ACC112 (cell line): ENCODE measurements around the gene LPCAT3.
"Not testable (repeated sequence)": the region's sequence is repeated elsewhere in the genome, so short reads cannot be mapped to it uniquely, and the experiment has no call there.

Source experiments
- H2AFZ ChIP-seq: fragments of 200-600 bp; sonication (generic); one replicate; pipeline ENCODE4 v1.6.0; 2017; ENCODE audit warnings: antibody characterized with exemption, low read length; ENCODE audit not compliant: unreplicated experiment
- H3K27ac ChIP-seq: fragments of 200-600 bp; sonication (generic); 2 replicates; pipeline ENCODE4 v1.5.1; 2014; ENCODE audit warnings: low read depth, mild to moderate bottlenecking, antibody characterized with exemption, low read length, moderate library complexity
- H3K27me3 ChIP-seq: fragments of 200-600 bp; sonication (generic); 2 replicates; pipeline ENCODE4 v1.6.1; 2014; ENCODE audit warnings: mild to moderate bottlenecking, antibody characterized with exemption, low read length, moderate library complexity, mixed read lengths; ENCODE audit not compliant: insufficient read depth
- H3K36me3 ChIP-seq: fragments of 200-600 bp; sonication (generic); 2 replicates; pipeline ENCODE4 v1.6.1; 2016; ENCODE audit warnings: mild to moderate bottlenecking, antibody characterized with exemption, low read length, moderate library complexity, mixed read lengths; ENCODE audit not compliant: insufficient read depth
- H3K4me1 ChIP-seq: fragments of 200-600 bp; sonication (generic); one replicate; pipeline ENCODE4 v1.6.1; 2016; ENCODE audit warnings: low read length, mixed read lengths; ENCODE audit not compliant: insufficient read depth, unreplicated experiment, control insufficient read depth
- H3K4me3 ChIP-seq: fragments of 200-600 bp; sonication (generic); 2 replicates; pipeline ENCODE4 v1.5.1; 2014; ENCODE audit warnings: mild to moderate bottlenecking, low read depth, low read length
- H3K79me2 ChIP-seq: fragments of 200-600 bp; sonication (generic); one replicate; pipeline ENCODE4 v1.6.0; 2016; ENCODE audit warnings: low read length; ENCODE audit not compliant: control insufficient read depth, unreplicated experiment, insufficient read depth

Gene LPCAT3

GRCh38 chr12:7016958-7017571 is 1.2 kb downstream of the LPCAT3 start:
- peaks cover 13% of the 10 kb centered on the region for H3K4me1 ChIP-seq
- no peaks in the 10 kb centered on the region for H3K36me3 ChIP-seq
- no peak overlapping the region for H3K27ac ChIP-seq
- no peaks in the 10 kb centered on the region for H3K27me3 ChIP-seq
- H2AFZ ChIP-seq, result no peak overlapping the region
- H3K4me3 ChIP-seq, result peak overlapping the region; percentile 87
- no peaks in the 10 kb centered on the region for H3K79me2 ChIP-seq

DNA sequence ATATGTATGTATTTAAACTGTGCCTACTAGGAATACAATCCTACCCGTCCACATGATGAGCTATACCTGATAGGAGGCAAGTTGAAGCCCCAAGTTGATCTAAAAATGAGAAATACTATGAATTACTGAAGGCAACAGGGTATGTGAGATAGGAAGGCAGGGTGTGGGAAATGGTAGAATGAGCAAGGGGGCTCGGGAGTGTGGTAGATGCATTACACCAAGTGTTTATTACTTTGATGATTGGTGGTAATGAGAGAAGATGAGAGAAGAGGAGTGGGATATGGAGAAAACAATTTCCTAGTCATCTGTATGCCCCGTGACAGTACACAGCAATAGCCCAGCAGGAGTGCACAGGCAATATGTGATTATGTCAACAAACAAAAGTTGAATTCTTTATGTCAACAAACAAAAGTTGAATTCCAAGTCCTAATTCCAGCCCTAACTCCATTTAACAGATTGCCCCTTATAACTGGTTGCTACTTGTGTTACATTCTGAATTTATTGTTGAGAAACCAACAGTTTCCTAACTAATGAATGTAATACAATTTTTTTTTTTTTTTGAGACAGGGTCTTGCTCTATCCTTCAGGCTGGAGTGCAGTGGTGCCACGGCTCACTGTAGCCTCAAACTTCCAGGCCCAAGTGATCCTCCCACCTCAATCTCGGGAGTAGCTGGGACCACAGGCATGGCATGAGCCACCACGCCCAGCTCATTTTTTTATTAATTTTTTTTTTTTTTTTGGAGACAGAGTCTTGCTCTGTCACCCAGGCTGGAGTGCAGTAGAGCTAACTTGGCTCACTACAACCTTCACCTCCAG is 2.5 kb downstream of the LPCAT3 start:
- Histone ChIP-seq H3K79me2 (no peaks in the 10 kb centered on the region), H3K4me3 (no peak overlapping the region), H3K27me3 (no peaks in the 10 kb centered on the region), H3K27ac (no peak overlapping the region), H3K36me3 (no peaks in the 10 kb centered on the region), H2AFZ (no peak overlapping the region), H3K4me1 (peaks cover 13% of the 10 kb centered on the region)

GRCh38 chr12:7013101-7013500 is 5.2 kb downstream of the LPCAT3 start:
- no peaks in the 10 kb centered on the region for H3K79me2 ChIP-seq
- no peaks in the 10 kb centered on the region for H3K27me3 ChIP-seq
- peaks cover 7% of the 10 kb centered on the region for H3K4me1 ChIP-seq
- no peak overlapping the region for H3K27ac ChIP-seq
- H2AFZ ChIP-seq, result no peak overlapping the region
- H3K4me3 ChIP-seq, result no peak overlapping the region
- no peaks in the 10 kb centered on the region for H3K36me3 ChIP-seq

- Histone ChIP-seq H3K27ac (no peak overlapping the region), H3K79me2 (no peaks in the 10 kb centered on the region), H3K36me3 (no peaks in the 10 kb centered on the region), H3K27me3 (no peaks in the 10 kb centered on the region), H3K4me3 (no peak overlapping the region), H2AFZ (no peak overlapping the region), H3K4me1 (peaks cover 3% of the 10 kb centered on the region)
These were observed 6.2 kb downstream of the LPCAT3 start for GRCh38 chr12:7012024-7012607.

DNA sequence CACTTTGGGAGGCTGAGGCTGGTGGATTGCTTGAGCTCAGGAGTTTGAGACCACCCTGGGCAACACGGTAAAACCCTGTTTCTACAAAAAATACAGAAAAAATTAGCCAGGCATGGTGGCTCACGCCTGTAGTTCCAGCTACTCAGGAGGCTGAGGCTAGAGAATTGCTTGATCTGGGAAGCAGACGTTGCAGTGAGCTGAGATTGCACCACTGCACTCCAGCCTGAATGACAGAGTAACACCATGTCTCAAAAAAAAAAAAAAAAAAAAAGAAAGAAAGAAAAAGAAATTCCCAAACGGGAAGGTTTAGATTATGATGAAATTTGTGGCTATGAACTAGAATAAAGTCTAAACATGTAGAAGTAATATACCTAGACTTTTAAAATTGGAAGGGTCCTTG is 6.9 kb downstream of the LPCAT3 start:
- H3K27me3 ChIP-seq, H3K27ac ChIP-seq, H3K79me2 ChIP-seq, H3K4me1 ChIP-seq, H2AFZ ChIP-seq, H3K4me3 ChIP-seq, H3K36me3 ChIP-seq: not testable (repeated sequence)

DNA sequence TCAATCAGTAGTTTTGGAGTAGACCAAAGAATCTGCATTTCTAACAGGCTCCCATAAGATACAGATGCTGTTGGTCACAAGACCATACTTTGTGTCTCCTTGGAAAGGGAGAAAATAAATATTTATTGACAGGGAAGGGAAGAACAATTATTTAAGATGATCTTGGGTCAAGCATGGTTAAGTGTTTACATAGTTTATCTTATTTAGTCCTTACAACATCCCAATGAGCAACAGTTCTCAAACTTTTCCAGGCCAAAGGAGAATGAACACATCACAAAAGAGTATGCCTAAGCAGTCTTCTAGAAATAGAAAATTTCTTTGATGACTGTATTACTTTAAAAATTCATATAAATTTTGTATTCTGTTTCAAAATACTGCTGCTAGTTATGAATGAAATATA is 8.8 kb downstream of the LPCAT3 start:
- Histone ChIP-seq H3K4me1 (no peaks in the 10 kb centered on the region), H3K4me3 (no peak overlapping the region), H3K79me2 (no peaks in the 10 kb centered on the region), H3K27ac (no peak overlapping the region), H2AFZ (no peak overlapping the region), H3K27me3 (no peaks in the 10 kb centered on the region), H3K36me3 (no peaks in the 10 kb centered on the region)

- Histone ChIP-seq H3K27ac (no peak overlapping the region), H3K27me3 (no peaks in the 10 kb centered on the region), H3K4me1 (no peaks in the 10 kb centered on the region), H2AFZ (no peak overlapping the region), H3K4me3 (no peak overlapping the region), H3K36me3 (no peaks in the 10 kb centered on the region), H3K79me2 (no peaks in the 10 kb centered on the region)
These were observed 9.4 kb downstream of the LPCAT3 start for GRCh38 chr12:7008864-7009263.

- H3K4me3 ChIP-seq, result no peak overlapping the region
- no peak overlapping the region for H3K27ac ChIP-seq
- no peaks in the 10 kb centered on the region for H3K4me1 ChIP-seq
- no peaks in the 10 kb centered on the region for H3K79me2 ChIP-seq
- H2AFZ ChIP-seq, result no peak overlapping the region
- H3K36me3 ChIP-seq, result no peaks in the 10 kb centered on the region
- no peaks in the 10 kb centered on the region for H3K27me3 ChIP-seq
These were observed 11.6 kb downstream of the LPCAT3 start for GRCh38 chr12:7006639-7007038.

- Histone ChIP-seq H2AFZ (no peak overlapping the region), H3K4me1 (no peaks in the 10 kb centered on the region), H3K79me2 (no peaks in the 10 kb centered on the region), H3K4me3 (no peak overlapping the region), H3K27me3 (no peaks in the 10 kb centered on the region), H3K36me3 (no peaks in the 10 kb centered on the region), H3K27ac (no peak overlapping the region)
These were observed 13.0 kb downstream of the LPCAT3 start for GRCh38 chr12:7005311-7005710.

- H3K27me3 ChIP-seq, result no peaks in the 10 kb centered on the region
- H3K27ac ChIP-seq, result no peak overlapping the region
- no peaks in the 10 kb centered on the region for H3K36me3 ChIP-seq
- no peaks in the 10 kb centered on the region for H3K79me2 ChIP-seq
- H3K4me3 ChIP-seq, result no peak overlapping the region
- H3K4me1 ChIP-seq, result no peaks in the 10 kb centered on the region
- H2AFZ ChIP-seq, result no peak overlapping the region
These were observed 13.4 kb downstream of the LPCAT3 start for GRCh38 chr12:7004840-7005239.

DNA sequence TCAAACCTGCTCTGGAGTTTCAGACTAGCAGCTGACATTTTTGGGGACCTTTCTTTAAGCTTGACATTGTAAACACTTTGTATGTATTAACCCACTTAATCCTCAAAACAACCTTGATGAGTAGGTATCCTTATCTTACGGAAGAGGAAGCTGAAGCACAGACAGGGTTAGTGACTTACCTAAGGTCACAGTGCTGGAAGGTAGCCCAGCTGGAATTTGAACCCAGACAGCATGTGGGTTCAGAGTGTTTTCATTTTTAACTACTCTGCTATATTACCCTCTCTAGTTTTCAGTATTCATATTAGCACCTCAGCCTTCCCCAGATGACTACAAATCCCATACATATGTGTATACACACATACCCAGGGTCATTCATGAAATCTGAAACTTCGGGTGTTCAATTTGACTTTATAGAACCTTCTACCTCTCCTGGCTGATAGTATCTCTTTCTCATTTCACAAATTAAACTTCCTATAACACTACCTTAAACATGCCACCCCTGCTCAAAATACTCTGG is 13.9 kb downstream of the LPCAT3 start:
- no peaks in the 10 kb centered on the region for H3K4me1 ChIP-seq
- no peaks in the 10 kb centered on the region for H3K36me3 ChIP-seq
- H3K4me3 ChIP-seq, result no peak overlapping the region
- H3K79me2 ChIP-seq, result no peaks in the 10 kb centered on the region
- H3K27ac ChIP-seq, result no peak overlapping the region
- no peaks in the 10 kb centered on the region for H3K27me3 ChIP-seq
- H2AFZ ChIP-seq, result no peak overlapping the region
